Measurements from ENCODE around the gene ASIC3.

DNA sequence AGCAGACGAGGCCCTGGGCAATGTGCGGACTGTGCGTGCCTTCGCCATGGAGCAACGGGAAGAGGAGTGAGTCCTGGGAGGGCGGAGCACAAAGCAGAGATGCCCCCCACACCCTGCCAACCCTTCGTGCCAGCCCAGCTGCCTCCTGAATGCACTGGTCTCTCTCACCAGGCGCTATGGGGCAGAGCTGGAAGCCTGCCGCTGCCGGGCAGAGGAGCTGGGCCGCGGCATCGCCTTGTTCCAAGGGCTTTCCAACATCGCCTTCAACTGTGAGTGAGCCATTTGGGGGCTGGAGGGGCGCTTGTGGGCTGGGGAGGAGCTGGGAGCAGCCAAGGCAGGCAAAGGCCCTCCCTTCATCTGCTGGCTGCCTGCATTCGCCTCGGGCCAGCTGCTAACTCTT is 12.4 kb upstream of the ASIC3 start:
- TF ChIP-seq, protein P1, sequence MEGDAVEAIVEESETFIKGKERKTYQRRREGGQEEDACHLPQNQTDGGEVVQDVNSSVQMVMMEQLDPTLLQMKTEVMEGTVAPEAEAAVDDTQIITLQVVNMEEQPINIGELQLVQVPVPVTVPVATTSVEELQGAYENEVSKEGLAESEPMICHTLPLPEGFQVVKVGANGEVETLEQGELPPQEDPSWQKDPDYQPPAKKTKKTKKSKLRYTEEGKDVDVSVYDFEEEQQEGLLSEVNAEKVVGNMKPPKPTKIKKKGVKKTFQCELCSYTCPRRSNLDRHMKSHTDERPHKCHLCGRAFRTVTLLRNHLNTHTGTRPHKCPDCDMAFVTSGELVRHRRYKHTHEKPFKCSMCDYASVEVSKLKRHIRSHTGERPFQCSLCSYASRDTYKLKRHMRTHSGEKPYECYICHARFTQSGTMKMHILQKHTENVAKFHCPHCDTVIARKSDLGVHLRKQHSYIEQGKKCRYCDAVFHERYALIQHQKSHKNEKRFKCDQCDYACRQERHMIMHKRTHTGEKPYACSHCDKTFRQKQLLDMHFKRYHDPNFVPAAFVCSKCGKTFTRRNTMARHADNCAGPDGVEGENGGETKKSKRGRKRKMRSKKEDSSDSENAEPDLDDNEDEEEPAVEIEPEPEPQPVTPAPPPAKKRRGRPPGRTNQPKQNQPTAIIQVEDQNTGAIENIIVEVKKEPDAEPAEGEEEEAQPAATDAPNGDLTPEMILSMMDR (IDR thresholded peaks at IDR 0.05; ENCODE audit: low read length) = no peak
- TF ChIP-seq EZH2phosphoT487 (IDR thresholded peaks at IDR 0.05; ENCODE audit: low read length) = no peak

Data from MM.1S (cell line).